Mucosa of gallbladder (tissue), 1 donor: Measurements from ENCODE around the gene USP3. TPM values are rescaled to one million over a fixed set of nuclear protein-coding genes. Genes with fewer than 3 reads are reported as not detected.

Experiments
- DNase-seq: peaks from one replicate; pipeline ENCODE4 v3.0.0-alpha.2; 2020; ENCODE audit warnings: low spot score
- total RNA-seq: library from RNA; stranded (reverse); gene quantifications from one replicate; pipeline ENCODE4 v1.2.1, GENCODE V29; 2021
- donor health status: DM: no; HTN: no; CAD: no.

Gene USP3
- 81.2 TPM for total RNA-seq

DNA sequence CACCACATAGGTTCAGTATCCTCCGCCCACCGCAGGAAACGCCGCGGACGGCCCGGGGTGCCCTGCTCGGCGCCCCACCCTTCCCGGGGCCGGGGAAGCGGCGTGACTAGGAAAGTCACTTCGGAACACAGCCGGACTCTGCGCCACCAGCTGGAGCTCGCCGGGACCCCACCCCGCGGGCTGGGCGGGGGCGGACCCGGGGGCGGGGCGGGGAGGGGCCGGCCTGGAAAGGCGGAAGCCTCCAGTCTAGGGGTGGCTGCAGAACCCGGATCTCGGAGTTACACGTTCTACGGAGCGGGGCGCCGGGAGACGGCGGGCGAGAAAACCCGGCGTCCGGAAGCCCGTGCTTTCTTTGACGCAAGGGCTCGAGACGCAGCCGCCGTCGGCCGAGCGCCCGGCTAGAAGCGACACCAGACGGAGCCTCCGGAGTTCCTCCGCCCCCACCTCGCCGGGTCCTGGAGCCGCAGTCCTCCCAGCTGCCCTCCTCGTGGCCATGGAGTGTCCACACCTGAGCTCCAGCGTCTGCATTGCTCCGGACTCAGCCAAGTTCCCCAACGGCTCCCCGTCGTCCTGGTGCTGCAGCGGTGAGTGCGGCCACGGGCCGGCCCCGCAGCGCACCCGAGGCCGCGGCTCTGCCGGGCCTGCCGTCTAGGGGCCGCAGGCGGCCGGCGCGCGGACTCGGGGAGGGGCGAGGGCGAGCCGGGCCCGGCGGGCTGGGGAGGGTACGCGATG lies at the start of gene USP3:
USP3 (plus strand) TSS at position 347 of the 732 bp plus-strand sequence; CDS start at position 494, 147 bp downstream.
- peak; percentile 95 for DNase-seq

GRCh38 chr15:63456258-63456657 lies 48.1 kb upstream of the USP3 start:
- DNase-seq, result no peak

DNA sequence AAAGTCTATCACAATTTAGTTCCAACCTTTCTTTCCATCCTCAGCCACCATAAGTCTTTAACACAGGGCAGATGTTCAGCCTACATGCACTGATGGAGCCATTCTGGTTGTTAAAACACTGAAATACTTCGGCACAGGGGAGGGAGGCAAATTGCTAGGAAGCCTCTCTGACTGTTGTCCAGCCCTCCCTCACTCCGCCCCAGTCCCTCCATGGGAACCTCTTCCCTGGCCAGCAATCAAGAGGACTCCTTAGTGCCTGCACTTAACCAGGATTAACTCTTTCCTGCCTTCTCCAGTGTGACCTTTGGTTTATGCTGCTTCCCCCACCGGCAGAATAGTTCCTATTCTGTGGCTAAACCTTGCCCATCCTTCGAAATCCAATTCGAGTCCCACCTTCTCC lies 47.0 kb upstream of the USP3 start:
- DNase-seq, result no peak

- DNase-seq, result no peak
These were observed 46.4 kb upstream of the USP3 start for GRCh38 chr15:63458026-63458425.

- DNase-seq, result no peak
These were observed 45.5 kb upstream of the USP3 start for GRCh38 chr15:63458794-63459395.

DNA sequence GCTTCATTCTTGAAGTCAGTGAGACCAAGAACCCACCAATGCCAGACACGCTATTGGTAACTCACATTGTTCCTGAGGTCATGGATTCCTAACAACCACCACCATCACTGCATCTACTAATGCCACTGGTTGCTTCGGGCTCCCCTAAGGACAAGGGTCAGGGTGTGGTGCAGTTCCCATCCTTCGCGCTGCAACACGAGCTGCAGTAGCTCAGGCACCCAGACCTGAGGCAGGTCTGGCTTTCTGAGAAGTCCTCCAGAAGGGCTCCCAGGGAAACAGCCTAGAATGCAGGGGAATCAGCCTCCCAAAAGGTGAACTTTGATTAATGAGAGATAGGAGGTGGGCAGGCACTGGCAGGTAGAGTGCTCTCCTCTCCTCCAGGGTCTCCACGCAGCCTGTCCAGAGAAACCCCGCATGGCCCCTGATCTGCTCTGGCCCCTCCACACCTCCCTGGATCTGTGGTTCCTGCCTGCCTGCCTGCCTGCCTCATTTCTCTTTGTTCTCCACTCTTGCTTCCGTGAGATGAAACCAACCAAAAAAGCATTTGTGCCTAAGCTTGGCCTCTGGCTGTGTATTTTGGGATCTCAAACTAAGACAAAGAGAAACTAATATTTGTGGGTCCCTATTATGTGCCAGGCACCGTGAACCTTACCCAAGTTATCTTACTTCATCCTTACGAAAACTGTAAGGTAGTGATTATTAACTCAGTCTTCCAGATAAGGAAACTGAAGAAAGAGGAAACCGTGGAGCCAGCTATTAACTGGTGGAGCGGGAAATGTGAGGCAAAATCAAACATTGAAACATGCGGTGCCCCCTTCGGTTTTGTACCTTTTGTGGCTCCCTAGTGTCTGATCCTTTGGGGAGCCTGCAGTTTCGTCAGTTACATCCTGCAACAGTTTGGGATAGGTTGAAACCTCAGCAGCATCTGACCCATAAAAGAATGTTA lies 43.9 kb upstream of the USP3 start:
- no peak for DNase-seq

GRCh38 chr15:63461230-63461985 lies 43.0 kb upstream of the USP3 start:
- no peak for DNase-seq

DNA sequence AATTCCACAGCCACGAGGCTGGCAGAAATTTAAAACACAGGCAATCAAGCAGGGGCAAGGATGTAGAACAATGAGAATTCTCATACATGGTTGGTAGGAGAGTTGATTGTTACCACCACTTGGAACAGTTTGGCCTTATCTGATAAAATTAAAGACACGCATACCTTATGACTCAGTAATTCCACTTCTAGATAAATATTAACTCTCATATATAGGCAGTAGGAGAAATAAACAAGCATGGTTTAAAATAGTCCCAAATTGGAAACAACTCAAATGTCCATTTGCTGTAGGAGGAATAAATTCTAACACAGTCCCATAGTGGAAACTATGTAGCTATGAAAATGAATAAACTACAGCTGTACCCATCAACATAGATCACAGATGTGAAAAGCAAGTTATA lies 42.3 kb upstream of the USP3 start:
- no peak for DNase-seq

DNA sequence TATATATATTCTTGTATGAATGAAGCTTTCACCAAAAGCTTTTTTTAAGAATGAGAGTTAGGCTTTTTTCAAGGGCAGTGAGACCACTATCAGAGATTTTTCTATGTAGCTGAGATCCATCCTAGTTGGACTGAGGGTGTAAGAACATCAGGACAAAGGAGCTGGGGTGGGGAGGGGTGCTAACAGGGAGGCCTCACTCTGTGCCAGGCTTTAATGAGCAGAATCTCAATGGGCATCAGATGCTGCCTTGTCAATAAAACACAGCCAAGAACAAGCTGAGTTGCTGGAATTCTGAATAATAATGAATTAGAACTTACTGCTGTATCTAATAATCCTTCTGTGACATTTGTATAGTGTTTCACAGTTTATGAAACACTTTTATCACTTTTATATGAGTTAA lies 41.4 kb upstream of the USP3 start:
- DNase-seq, result no peak

DNA sequence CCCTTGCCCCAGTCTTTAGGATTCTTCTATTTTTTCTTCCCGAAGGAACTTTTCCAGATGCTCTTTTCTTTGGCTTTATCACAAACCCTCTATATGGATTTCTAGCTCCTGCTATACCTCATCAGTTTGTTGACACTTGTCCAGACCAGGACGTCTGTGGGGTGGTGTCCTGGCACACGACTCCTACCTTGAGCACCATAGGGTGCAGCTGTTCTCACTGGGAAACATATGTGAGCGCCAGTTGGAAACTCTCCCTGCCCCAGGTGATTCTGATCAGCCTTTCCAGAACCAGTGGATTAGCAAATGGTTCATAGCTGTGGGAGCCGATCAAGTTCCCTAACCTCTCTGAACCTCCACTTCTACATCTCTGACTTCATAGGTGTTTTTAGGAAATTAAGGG lies 40.6 kb upstream of the USP3 start:
- no peak for DNase-seq

- no peak for DNase-seq
These were observed 39.3 kb upstream of the USP3 start for GRCh38 chr15:63465104-63465503.

GRCh38 chr15:63466378-63467192 lies 37.8 kb upstream of the USP3 start:
- peak; percentile 63 for DNase-seq

DNA sequence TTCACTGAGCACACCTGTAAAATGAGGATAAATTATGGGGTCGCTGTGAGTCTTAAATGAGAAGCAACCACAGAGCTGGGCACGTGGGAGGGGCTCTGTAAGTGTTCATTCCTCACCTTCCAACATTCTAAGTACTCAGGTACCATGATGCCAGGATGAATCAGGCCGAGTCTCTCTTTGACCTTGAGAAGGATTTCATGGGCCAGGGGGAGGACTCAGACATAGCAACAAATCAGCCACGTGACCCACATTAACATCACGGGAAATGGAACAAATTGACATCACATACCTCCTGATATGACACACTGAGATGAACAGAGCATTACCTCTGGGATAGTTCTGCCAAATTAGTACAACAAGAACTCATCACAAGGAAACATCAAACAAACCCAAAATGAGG lies 35.2 kb upstream of the USP3 start:
- DNase-seq, result no peak

DNA sequence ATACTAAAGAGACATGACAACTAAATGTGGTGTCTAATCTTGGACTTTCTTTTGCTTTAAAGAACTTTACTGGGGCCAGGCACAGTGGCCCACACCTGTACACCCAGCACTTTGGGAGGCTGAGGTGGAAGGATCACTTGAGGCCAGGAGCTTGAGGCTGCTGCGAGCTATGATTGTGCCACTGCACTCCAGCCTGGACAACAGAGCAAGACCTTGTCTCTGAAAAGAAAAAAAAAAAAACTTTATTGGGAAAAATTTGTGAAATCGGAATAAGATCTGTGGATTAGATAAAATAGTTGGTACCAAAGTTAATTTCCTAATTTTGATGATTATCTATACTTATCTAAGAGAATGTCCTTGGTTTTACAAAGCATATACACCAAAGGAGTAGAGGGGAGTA lies 34.4 kb upstream of the USP3 start:
- DNase-seq, result no peak

GRCh38 chr15:63473007-63473748 lies 31.2 kb upstream of the USP3 start:
- DNase-seq, result no peak

DNA sequence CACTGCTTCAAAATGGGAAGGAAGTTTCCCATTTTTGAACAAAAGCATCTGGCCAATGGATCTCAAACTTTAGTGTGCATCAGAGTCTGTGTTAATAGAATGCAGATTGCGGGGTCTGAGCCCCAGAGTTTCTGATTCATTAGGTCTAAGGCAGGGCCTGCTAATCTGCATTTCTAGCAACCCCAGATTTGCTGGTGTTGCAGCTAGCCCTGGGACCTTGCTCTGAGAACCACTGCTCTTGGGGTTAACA lies 30.7 kb upstream of the USP3 start:
- DNase-seq, result no peak

DNA sequence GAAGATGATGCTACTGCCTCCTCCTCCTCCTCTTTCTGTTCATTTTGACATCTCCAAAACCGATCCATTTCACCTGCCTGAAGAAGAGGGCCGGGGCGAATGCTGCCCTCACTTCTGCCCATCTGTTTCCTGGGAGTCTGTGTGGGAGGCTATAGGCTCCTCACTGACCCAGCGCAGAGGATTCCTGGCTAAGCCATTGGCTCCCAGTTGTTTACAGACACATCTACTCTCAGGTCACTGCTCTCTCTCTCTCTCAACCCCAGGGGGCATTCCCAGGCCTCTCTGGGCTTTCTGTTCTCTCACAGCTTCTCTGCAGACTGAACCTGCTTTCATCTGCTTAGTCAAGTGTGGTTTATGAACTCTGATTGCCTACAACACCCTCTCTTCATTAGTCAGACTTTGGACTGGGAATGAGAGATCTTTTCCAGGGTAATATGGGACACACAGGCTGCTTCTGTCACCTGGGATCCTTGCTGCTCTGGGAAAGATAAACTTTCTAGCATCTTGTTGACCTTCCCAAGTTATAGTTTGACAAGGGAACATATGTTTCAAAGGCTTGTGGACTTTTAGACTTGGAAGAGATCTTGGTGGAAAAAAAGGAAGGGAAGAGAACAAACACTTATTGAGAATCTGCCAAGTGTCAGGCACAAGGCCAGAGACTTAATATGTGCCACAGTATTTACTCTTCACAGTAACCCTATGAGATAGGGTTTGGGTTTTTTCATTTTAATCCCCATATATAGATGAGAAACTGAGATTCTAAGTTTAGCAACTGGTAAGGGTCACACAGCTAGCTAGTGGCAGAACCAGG lies 30.2 kb upstream of the USP3 start:
- peak; percentile 59 for DNase-seq

GRCh38 chr15:63474810-63475316 lies 29.5 kb upstream of the USP3 start:
- no peak for DNase-seq

GRCh38 chr15:63475707-63476106 lies 28.7 kb upstream of the USP3 start:
- DNase-seq, result no peak
